K562 treated with DMSO at 1 percent for 12 hours (cell line): ENCODE results near the gene ADRA1B. TPM values are rescaled to one million over a fixed set of nuclear protein-coding genes. Genes with fewer than 3 reads are reported as not detected.

Source experiments
- total RNA-seq: library from RNA; unstranded; fragments of 300-600 nt; gene quantifications from 2 replicates; pipeline ENCODE4 v1.2.3, GENCODE V29; 2022; ENCODE audit not compliant: insufficient read depth

Gene ADRA1B
- total RNA-seq = not detected in 2 replicates

DNA sequence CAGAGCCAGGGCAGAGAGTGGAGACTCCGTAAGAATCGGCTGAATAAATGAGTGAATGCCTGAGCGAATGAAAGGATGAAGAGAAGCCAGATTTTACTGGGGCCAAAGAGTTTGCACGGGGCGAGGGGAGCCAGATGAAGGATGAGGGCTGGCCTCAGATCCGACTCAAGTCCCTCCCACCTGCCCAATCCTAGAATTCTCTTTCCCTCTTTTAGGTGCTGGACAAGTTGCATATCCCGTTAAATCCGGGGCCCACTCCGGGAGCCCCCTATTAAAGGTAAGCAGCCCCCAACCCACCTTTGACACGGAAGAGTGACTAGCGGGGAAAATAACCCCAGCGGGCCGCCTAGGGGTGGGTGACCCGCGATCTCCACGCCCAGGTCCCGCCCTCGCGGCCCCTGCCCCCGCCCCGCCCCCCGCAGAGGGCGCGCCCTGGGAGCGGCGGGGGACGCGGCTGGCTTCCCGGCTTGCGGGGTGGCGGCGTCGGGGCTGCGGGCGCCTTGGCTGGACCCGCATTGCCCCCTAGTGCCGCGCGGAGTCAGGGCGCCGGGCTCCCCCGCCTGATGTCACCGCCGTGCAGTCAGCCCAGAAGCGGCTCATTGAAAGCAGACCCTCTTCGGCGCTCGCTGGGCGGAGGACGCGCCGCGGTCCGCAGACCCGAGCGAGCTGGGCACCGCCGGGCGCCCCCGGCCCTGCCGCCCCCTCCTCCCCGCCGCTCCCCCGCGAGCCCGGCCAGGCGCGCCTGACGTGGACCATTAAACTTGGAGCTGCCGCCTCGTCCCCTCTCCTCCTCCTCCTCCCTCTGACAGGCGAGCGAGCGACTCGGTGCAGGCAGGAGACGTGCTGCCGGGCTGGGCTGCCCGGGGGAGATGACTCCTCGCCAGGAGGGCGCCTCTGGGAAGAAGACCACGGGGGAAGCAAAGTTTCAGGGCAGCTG, at the start of gene ADRA1B:
TSS of gene ADRA1B (plus strand) at position 579 of the 937 bp plus-strand sequence. CDS start 424 bp downstream, outside the sequence.

DNA sequence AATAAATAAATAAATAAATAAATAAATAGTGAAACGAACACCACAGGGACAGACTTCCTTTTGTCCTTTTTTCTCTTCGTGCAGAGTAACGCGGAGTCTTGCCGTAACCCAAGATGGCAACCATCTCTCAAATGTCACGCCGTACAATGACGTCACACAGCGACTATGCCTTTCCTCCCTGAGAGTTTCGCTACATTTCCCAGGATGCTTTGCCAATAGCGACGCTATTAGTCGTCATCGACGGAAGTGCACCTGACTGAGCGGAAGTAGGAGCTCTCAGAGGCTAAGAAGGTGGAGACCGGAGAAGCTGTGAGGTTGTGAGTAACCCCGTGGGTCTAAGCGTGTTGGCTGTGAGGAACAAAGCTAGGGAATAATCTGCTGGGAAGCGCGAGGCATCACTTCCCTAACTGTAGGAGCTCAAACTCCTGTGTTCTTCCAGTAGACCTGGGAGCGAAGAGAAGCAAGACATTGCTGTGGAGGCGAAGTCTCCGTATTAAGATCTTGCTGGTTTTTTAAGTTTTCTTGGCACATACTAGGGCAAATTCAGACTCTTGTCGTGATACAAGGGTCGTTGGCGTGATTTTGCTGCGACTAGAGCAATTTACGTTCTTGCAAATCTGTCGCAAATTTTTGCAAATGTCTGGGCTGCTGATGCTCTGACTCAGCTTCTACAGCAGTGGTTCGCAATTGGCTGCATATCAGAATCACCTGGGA, 92.8 kb downstream of the ADRA1B start, which contains the start of gene TTC1:
TSS of gene TTC1 (plus strand) at position 263 of the 714 bp plus-strand sequence. CDS start 1,390 bp downstream, outside the sequence.

Other genes starting within 250 kb of the ADRA1B start
- gene TTC1, start 92.7 kb downstream of the ADRA1B start, total RNA-seq = 63.5 and 69.3 TPM in 2 replicates
- gene PWWP2A, start 203.0 kb downstream of the ADRA1B start, total RNA-seq = 3.4 and 11.7 TPM in 2 replicates